Trophoblast cell (in vitro differentiated cells and primary cell): ENCODE data around the gene UST.
"Not testable (repeated sequence)": the region's sequence is repeated elsewhere in the genome, so short reads cannot be mapped to it uniquely, and the experiment has no call there.

Experiments used
- DNase-seq, 2 donors: peaks; one replicate each; pipeline ENCODE4 v3.0.0-alpha.2; 2016
- H2AFZ ChIP-seq: 2 replicates; pipeline ENCODE4 v1.6.1; 2013; ENCODE audit warnings: low read length, moderate library complexity, mild to moderate bottlenecking; ENCODE audit not compliant: insufficient read depth, poor library complexity
- H2AK5ac ChIP-seq: 2 replicates; pipeline ENCODE4 v1.6.1; 2013; ENCODE audit warnings: mild to moderate bottlenecking, low read length
- H2BK120ac ChIP-seq: 2 replicates; pipeline ENCODE4 v1.6.1; 2013; ENCODE audit warnings: low read length, mild to moderate bottlenecking, moderate library complexity; ENCODE audit not compliant: insufficient read depth, poor library complexity
- H2BK12ac ChIP-seq: 2 replicates; pipeline ENCODE4 v1.6.1; 2013; ENCODE audit warnings: mild to moderate bottlenecking, low read length, moderate library complexity
- H2BK5ac ChIP-seq: 2 replicates; pipeline ENCODE4 v1.6.1; 2013; ENCODE audit warnings: low read length, low read depth, moderate library complexity, mild to moderate bottlenecking; ENCODE audit not compliant: poor library complexity
- H3K14ac ChIP-seq: 2 replicates; pipeline ENCODE4 v1.6.1; 2013; ENCODE audit warnings: mild to moderate bottlenecking, low read length
- H3K18ac ChIP-seq: 2 replicates; pipeline ENCODE4 v1.6.1; 2013; ENCODE audit warnings: mild to moderate bottlenecking, low read length
- H3K23ac ChIP-seq: 2 replicates; pipeline ENCODE4 v1.6.1; 2013; ENCODE audit warnings: low read length
- H3K27ac ChIP-seq: 2 replicates; pipeline ENCODE4 v1.5.1; 2013; ENCODE audit warnings: low read depth, mild to moderate bottlenecking, inconsistent platforms, low read length, moderate library complexity
- H3K27me3 ChIP-seq: 2 replicates; pipeline ENCODE4 v1.6.1; 2013; ENCODE audit warnings: inconsistent platforms, mild to moderate bottlenecking, low read length, moderate library complexity; ENCODE audit not compliant: insufficient read depth
- H3K36me3 ChIP-seq, 2 experiments: 1 replicate in 1 of 2; 2 replicates in 1 of 2; pipeline ENCODE4 v1.6.1; 2013; ENCODE audit warnings: low read length in 2 of 2, mild to moderate bottlenecking in 2 of 2, moderate library complexity in 1 of 2; ENCODE audit not compliant: insufficient read depth in 2 of 2, control insufficient read depth in 1 of 2
- H3K4ac ChIP-seq: 2 replicates; pipeline ENCODE4 v1.6.1; 2013; ENCODE audit warnings: low read depth, mild to moderate bottlenecking, low read length, moderate library complexity
- H3K4me1 ChIP-seq, 2 experiments: 1 replicate in 1 of 2; 2 replicates in 1 of 2; pipeline ENCODE4 v1.6.1; 2013; ENCODE audit warnings: low read length in 2 of 2, mild to moderate bottlenecking in 2 of 2, moderate library complexity in 1 of 2; ENCODE audit not compliant: insufficient read depth in 2 of 2, control insufficient read depth in 1 of 2
- H3K4me2 ChIP-seq: 2 replicates; pipeline ENCODE4 v1.6.1; 2013; ENCODE audit warnings: inconsistent platforms, mild to moderate bottlenecking, low read length, moderate library complexity
- H3K4me3 ChIP-seq: 2 replicates; pipeline ENCODE4 v1.5.1; 2013; ENCODE audit warnings: mild to moderate bottlenecking, low read depth, low read length, inconsistent platforms
- H3K79me1 ChIP-seq: one replicate; pipeline ENCODE4 v1.6.1; 2013; ENCODE audit warnings: low read length
- H3K79me2 ChIP-seq: 2 replicates; pipeline ENCODE4 v1.6.1; 2013; ENCODE audit warnings: low read length, mild to moderate bottlenecking; ENCODE audit not compliant: control insufficient read depth, insufficient read depth, poor library complexity
- H3K9ac ChIP-seq: 2 replicates; pipeline ENCODE4 v1.6.1; 2013; ENCODE audit warnings: mild to moderate bottlenecking, low read length
- H3K9me3 ChIP-seq: 2 replicates; pipeline ENCODE4 v1.6.1; 2013; ENCODE audit warnings: low read depth, mild to moderate bottlenecking, control low read depth, inconsistent platforms, low read length; ENCODE audit not compliant: insufficient read depth
- H4K12ac ChIP-seq: 2 replicates; pipeline ENCODE4 v1.6.1; 2013; ENCODE audit warnings: low read depth, mild to moderate bottlenecking, low read length, moderate library complexity
- H4K8ac ChIP-seq: 2 replicates; pipeline ENCODE4 v1.6.1; 2013; ENCODE audit warnings: low read depth, mild to moderate bottlenecking, low read length, moderate library complexity
- H4K91ac ChIP-seq: one replicate; pipeline ENCODE4 v1.6.1; 2013; ENCODE audit warnings: low read depth, mild to moderate bottlenecking, low read length, moderate library complexity
- WGBS: extraction: QIAGEN DNeasy Blood & Tissue Kit; methylation state at CpG from one replicate; pipeline ENCODE4 v1.1.7; 2013; ENCODE audit warnings: missing lambda C conversion rate; ENCODE audit not compliant: insufficient read length, insufficient coverage; ENCODE audit errors: extremely low coverage; 5-methylcytosine and 5-hydroxymethylcytosine counted together

Gene UST

DNA sequence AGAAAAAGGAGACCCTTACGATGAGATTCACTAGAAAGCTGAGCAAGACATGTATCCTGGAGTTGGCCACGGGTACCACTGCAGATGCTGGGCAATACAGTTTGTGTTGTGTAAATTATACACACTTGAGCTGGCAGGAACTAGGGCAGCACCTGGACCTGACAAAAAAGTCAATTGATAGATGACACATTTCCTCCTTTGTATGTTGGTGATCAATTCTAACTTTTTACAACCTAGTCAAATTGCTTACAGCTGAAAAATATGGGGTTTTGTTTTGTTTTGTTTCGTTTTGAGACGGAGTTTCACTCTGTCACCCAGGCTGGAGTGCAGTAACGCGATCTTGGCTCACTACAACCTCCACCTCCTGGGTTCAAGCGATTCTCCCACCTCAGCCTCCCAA lies 108.9 kb downstream of the UST start:
- H4K12ac ChIP-seq: no peak overlapping the region
- H3K4me2 ChIP-seq: no peak overlapping the region
- no peak overlapping the region for H3K4ac ChIP-seq
- no peak overlapping the region for H4K91ac ChIP-seq
- no peaks in the 10 kb centered on the region for H3K9me3 ChIP-seq
- DNase-seq: no peak
- H4K8ac ChIP-seq: no peak overlapping the region
- H3K18ac ChIP-seq: no peak overlapping the region
- no CpG with 5 or more reads among the region's 7 CpGs for WGBS
- no peaks in the 10 kb centered on the region for H3K79me1 ChIP-seq
- H3K9ac ChIP-seq: no peak overlapping the region
- no peak overlapping the region for H2BK120ac ChIP-seq
- H3K27me3 ChIP-seq: no peaks in the 10 kb centered on the region
- no peaks in the 10 kb centered on the region for H3K36me3 ChIP-seq
- H2BK12ac ChIP-seq: no peak overlapping the region
- H3K79me2 ChIP-seq: peaks cover 1% of the 10 kb centered on the region
- no peak overlapping the region for H3K4me3 ChIP-seq
- no peak overlapping the region for H3K23ac ChIP-seq
- peaks cover 0 to 3% of the 10 kb centered on the region in 2 experiments for H3K4me1 ChIP-seq
- no peak overlapping the region for H2AK5ac ChIP-seq
- H2BK5ac ChIP-seq: no peak overlapping the region
- no peak overlapping the region for H2AFZ ChIP-seq
- H3K27ac ChIP-seq: no peak overlapping the region
- H3K14ac ChIP-seq: no peak overlapping the region

DNA sequence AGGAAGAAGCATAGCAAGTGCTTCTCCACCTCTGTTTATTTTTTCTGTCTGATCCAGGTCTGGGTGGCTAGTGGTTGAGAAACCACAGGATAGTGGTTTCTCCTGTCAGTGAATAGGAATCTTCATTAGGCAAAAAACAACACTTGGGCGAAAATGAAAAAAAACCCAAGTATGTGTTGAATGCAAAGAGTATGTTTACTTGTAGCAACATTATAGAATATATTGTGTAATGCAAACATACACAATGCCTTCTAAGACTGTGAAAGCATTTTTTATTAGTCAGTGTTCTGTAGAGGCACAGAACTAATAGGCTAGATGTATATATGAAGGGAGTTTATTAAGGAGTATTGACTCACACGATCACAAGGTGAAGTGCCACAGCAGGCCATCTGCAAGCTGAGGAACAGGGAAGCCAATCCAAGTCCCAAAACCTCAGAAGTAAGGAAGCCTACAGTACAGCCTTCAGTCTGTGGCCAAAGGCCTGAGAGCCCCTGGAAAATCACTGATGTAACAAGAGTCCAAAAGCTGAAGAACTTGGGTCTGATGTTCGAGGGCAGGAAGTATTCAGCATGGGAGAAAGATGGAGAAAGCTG lies 111.1 kb downstream of the UST start:
- H3K27me3 ChIP-seq: no peaks in the 10 kb centered on the region
- H2BK5ac ChIP-seq: no peak overlapping the region
- no peak overlapping the region for H2AK5ac ChIP-seq
- WGBS: no CpG with 5 or more reads among the region's 3 CpGs
- H3K4me3 ChIP-seq: no peak overlapping the region
- no peaks in the 10 kb centered on the region for H3K79me1 ChIP-seq
- H3K79me2 ChIP-seq: peaks cover 1% of the 10 kb centered on the region
- no peak overlapping the region for H4K8ac ChIP-seq
- H4K12ac ChIP-seq: no peak overlapping the region
- no peak overlapping the region for H3K23ac ChIP-seq
- DNase-seq: peak; percentile 4 to 63
- H3K9me3 ChIP-seq: no peaks in the 10 kb centered on the region
- H2BK120ac ChIP-seq: no peak overlapping the region
- H4K91ac ChIP-seq: no peak overlapping the region
- H3K36me3 ChIP-seq: no peaks in the 10 kb centered on the region
- no peak overlapping the region for H3K14ac ChIP-seq
- no peak overlapping the region for H3K18ac ChIP-seq
- no peak overlapping the region for H3K27ac ChIP-seq
- H3K9ac ChIP-seq: no peak overlapping the region
- no peak overlapping the region for H3K4ac ChIP-seq
- no peak overlapping the region for H3K4me2 ChIP-seq
- no peak overlapping the region for H2BK12ac ChIP-seq
- H2AFZ ChIP-seq: no peak overlapping the region
- peaks cover 0 to 3% of the 10 kb centered on the region in 2 experiments for H3K4me1 ChIP-seq

DNA sequence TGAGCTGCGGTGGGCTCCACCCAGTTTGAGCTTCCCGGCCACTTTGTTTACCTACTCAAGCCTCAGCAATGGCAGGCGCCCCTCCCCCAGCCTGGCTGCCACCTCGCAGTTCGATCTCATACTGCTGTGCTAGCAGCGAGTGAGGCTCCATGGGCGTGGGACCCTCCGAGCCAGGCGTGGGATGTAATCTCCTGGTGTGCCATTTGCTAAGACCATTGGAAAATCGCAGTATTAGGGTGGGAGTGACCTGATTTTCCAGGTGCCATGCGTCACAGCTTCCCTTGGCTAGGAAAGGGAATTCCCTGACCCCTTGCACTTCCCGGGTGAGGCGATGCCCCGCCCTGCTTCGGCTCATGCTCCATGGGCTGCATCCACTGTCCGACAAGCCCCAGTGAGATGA lies 117.3 kb downstream of the UST start:
- not testable (repeated sequence) for H3K4ac ChIP-seq, H3K27me3 ChIP-seq, H3K4me3 ChIP-seq, H3K79me2 ChIP-seq, H2BK12ac ChIP-seq, H3K14ac ChIP-seq, H3K9me3 ChIP-seq, DNase-seq, H3K79me1 ChIP-seq, H2AFZ ChIP-seq, H4K12ac ChIP-seq, H4K8ac ChIP-seq, H3K18ac ChIP-seq, H3K27ac ChIP-seq, H2BK5ac ChIP-seq, H4K91ac ChIP-seq, H3K4me2 ChIP-seq, H2AK5ac ChIP-seq, H3K36me3 ChIP-seq, H3K9ac ChIP-seq, H2BK120ac ChIP-seq, H3K4me1 ChIP-seq, H3K23ac ChIP-seq
- no CpG with 5 or more reads among the region's 16 CpGs for WGBS

DNA sequence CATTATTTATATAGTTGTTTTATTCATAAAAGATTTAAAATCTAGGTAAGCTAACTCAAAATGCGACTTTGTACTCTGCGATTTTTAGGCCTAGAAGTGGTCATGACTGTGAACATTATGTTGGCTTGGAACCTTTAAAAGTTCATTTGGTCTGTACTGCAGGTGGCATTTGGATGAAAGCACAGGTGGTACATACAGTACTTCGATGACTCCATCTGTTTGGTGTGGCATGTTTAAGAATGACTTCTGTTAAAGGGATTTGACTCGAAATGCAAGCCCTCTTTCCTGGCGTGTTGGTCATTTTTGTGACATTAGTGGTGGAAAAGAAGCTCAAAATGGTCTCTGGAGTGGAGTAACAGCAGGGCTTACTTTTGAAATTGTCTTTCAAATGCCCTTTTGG lies 118.1 kb downstream of the UST start:
- no peak overlapping the region for H2BK12ac ChIP-seq
- H3K14ac ChIP-seq: no peak overlapping the region
- no peaks in the 10 kb centered on the region for H3K36me3 ChIP-seq
- WGBS: no CpG with 5 or more reads among the region's 5 CpGs
- no peak overlapping the region for H2BK120ac ChIP-seq
- H3K4ac ChIP-seq: no peak overlapping the region
- H2AFZ ChIP-seq: no peak overlapping the region
- H3K9ac ChIP-seq: no peak overlapping the region
- no peaks in the 10 kb centered on the region for H3K4me1 ChIP-seq
- H3K27ac ChIP-seq: no peak overlapping the region
- no peaks in the 10 kb centered on the region for H3K9me3 ChIP-seq
- H2BK5ac ChIP-seq: no peak overlapping the region
- H3K79me2 ChIP-seq: no peaks in the 10 kb centered on the region
- H3K4me3 ChIP-seq: no peak overlapping the region
- DNase-seq: no peak
- no peaks in the 10 kb centered on the region for H3K79me1 ChIP-seq
- H4K91ac ChIP-seq: no peak overlapping the region
- no peak overlapping the region for H3K23ac ChIP-seq
- H4K12ac ChIP-seq: no peak overlapping the region
- H3K27me3 ChIP-seq: no peaks in the 10 kb centered on the region
- no peak overlapping the region for H3K4me2 ChIP-seq
- H4K8ac ChIP-seq: no peak overlapping the region
- H3K18ac ChIP-seq: no peak overlapping the region
- H2AK5ac ChIP-seq: no peak overlapping the region
